ENCODE results near the gene SYT9.

DNA sequence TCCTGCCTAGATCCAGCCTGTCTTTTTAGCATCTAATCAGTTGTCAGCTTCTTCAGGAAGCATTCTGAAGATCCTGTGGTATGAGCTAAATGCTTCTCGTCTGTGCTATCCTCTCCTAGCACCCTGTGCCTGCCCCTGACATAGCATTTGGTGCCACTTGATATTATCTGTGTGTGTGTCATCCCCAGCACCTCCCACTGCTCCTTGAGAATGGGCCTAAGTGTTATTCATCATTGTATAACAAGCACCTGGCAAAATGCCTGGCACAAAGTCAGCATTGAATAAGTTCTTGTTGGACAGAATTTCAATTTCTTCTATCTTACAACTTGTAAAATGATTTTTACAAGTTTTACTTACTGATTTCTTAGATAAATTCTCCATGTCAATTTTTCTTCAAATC, 205.5 kb downstream of the SYT9 start:
- no peak for TF ChIP-seq GATA2 (IDR thresholded peaks at IDR 0.05; ENCODE audit: low read depth, low read length)
- no peak for TF ChIP-seq GATA3 (IDR thresholded peaks at IDR 0.05; ENCODE audit: low read depth, low read length)
